BE2C (cell line): ENCODE measurements around the gene BBS10. TPM values are rescaled to one million over a fixed set of nuclear protein-coding genes. Genes with fewer than 3 reads are reported as not detected.
"Not testable (repeated sequence)": the region's sequence is repeated elsewhere in the genome, so short reads cannot be mapped to it uniquely, and the experiment has no call there.

Experiments
- DNase-seq: peaks from one replicate; pipeline ENCODE4 v3.0.0-alpha.2; 2020
- H3K27me3 ChIP-seq: fragments of 250-450 bp; sonication (Bioruptor Pico); 2 replicates; pipeline ENCODE4 v1.5.1; 2020; ENCODE audit warnings: mild to moderate bottlenecking
- H3K36me3 ChIP-seq: fragments of 250-450 bp; sonication (Bioruptor Pico); 2 replicates; pipeline ENCODE4 v1.5.1; 2020; ENCODE audit warnings: mild to moderate bottlenecking
- H3K4me1 ChIP-seq: fragments of 250-450 bp; sonication (Bioruptor Pico); 2 replicates; pipeline ENCODE4 v1.5.1; 2020
- H3K4me3 ChIP-seq: 2 replicates; pipeline ENCODE4 v1.5.1; 2011; ENCODE audit warnings: low read depth, low read length
- H3K9me3 ChIP-seq: fragments of 250-450 bp; sonication (Bioruptor Pico); 2 replicates; pipeline ENCODE4 v1.5.1; 2020
- polyA plus RNA-seq: library from polyadenylated mRNA; unstranded; fragments of >200 nt; gene quantifications from one replicate; pipeline ENCODE4 v1.2.1, GENCODE V29; 2012; ENCODE audit warnings: low read depth, missing spikeins; ENCODE audit not compliant: insufficient read length, insufficient read depth
- TF ChIP-seq, protein P1 (sequence below): IDR thresholded peaks from 2 replicates; pipeline ENCODE4 v1.5.1; 2012; ENCODE audit warnings: mild to moderate bottlenecking, low read depth, low read length

The BBS10 gene
- 13.2 TPM for polyA plus RNA-seq

DNA sequence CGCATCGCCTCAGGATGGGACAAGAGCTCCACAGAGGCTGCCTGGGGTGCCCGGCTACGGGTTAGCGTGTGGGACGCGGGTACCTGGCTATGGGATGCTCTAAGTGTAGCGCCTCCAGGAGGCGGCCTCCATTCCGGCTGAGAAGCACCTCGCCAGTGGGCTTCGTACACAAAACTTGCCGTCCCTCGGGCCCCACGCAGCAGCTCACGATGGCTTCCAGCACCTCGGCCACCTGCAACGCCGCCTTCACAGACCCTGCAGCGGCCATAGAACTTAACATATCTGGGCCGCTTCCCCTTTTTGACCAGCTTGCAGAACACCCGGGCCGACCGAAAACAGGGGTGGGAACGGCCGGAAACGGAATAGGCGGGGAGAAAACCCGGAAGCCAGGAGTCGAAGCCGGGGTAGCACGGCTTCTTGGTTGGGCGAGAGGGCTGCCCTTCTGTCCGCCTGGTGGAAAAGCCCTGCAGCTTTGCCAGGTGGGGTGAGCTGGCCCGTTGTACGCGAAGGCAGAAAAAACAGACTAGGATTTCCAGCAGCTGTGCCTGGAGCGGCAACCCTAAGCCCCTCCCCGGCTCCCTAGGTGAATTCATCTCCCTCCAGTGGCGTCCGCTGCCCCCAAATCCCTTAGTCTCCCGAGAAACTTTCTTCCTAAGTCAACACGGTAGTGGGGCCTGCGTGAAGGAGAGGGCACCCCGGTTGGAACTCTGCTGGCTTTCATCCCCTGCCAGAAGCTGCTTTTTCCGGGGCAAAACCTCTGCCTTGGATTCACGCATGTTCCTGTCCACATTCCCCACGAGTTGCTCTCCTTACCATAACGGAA, at the start of gene BBS10:
Gene BBS10 (minus strand): TSS at position 337 of the 823 bp plus-strand sequence. CDS start 57 bp downstream, at position 280.
- Histone ChIP-seq H3K9me3 (no peaks in the 10 kb centered on the region), H3K36me3 (no peaks in the 10 kb centered on the region), H3K4me1 (no peaks in the 10 kb centered on the region), H3K27me3 (no peaks in the 10 kb centered on the region), H3K4me3 (peak within 1 kb of the TSS; percentile 85)
- TF ChIP-seq, protein P1, sequence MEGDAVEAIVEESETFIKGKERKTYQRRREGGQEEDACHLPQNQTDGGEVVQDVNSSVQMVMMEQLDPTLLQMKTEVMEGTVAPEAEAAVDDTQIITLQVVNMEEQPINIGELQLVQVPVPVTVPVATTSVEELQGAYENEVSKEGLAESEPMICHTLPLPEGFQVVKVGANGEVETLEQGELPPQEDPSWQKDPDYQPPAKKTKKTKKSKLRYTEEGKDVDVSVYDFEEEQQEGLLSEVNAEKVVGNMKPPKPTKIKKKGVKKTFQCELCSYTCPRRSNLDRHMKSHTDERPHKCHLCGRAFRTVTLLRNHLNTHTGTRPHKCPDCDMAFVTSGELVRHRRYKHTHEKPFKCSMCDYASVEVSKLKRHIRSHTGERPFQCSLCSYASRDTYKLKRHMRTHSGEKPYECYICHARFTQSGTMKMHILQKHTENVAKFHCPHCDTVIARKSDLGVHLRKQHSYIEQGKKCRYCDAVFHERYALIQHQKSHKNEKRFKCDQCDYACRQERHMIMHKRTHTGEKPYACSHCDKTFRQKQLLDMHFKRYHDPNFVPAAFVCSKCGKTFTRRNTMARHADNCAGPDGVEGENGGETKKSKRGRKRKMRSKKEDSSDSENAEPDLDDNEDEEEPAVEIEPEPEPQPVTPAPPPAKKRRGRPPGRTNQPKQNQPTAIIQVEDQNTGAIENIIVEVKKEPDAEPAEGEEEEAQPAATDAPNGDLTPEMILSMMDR: peak; percentile 49
- peak; percentile 93 for DNase-seq

DNA sequence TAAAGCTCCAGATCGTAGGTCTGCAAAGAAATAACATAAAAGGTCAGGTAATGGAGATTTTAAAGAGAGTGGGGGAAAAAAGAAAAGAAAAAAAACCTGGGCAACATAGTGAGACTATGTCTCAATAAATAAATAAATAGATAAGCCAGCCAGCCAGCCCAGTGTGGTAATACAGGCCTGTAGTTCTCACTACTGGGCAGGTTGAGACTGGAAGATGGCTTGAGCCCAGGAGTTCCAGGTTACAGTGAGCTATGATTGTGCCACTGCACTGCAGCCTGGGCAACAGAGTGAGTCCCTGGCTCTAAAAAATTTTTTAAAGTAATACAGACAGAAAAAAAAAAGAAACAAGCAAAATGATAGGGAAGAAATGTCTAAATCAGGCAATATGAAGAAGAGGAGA, 43.2 kb upstream of the BBS10 start:
- Histone ChIP-seq H3K27me3 (no peaks in the 10 kb centered on the region), H3K36me3 (no peaks in the 10 kb centered on the region; the same call in 1 of the 2 replicates), H3K4me3 (no peak overlapping the region), H3K4me1 (no peaks in the 10 kb centered on the region), H3K9me3 (no peaks in the 10 kb centered on the region)
- TF ChIP-seq, protein P1: no peak
- no peak for DNase-seq

DNA sequence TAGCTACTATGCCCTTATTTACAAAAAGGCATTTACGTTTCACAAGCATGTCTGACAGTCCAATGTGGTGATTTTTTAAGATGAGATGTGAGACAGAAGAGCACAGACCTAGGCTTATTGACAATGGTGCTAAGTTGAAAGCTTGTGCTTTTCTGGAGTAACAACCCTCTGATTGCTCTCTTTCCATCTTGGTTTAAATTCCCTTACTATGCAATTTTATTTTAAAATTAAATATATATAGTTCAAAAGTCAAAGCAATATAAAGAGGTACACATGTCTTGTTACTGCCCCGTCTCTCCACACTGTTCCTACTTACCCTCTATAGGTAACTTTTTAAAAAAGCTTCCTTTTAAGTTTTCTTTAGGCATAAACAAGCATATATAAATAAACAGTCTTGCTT, 39.4 kb upstream of the BBS10 start:
- H3K36me3 ChIP-seq: peaks cover 3% of the 10 kb centered on the region
- no peaks in the 10 kb centered on the region for H3K9me3 ChIP-seq
- H3K4me1 ChIP-seq: no peaks in the 10 kb centered on the region
- TF ChIP-seq, protein P1: no peak
- no peaks in the 10 kb centered on the region for H3K27me3 ChIP-seq
- DNase-seq: no peak
- H3K4me3 ChIP-seq: no peak overlapping the region

DNA sequence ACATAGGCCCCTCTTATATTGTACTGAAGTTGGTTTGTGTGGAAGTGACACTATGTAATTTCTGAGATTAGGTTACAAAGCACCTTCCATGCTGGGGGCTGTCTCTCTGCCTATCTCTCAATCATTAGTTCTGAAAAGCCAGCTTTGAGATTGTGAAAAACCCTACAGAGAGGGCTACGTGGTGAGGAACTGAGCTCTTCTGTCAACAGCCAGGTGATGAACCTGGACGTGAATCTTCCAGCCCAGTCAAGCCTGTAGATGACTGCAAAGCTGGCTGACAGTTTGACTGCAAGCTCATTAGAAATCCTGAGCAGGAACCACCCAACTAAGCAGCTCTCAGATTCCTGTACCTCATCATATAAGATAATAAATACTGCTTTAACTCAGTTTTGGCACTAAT, 36.3 kb upstream of the BBS10 start:
- no peaks in the 10 kb centered on the region for H3K27me3 ChIP-seq
- DNase-seq: no peak
- no peaks in the 10 kb centered on the region for H3K4me1 ChIP-seq
- peaks cover 3% of the 10 kb centered on the region; the same call in 1 of the 2 replicates for H3K36me3 ChIP-seq
- H3K9me3 ChIP-seq: no peaks in the 10 kb centered on the region
- H3K4me3 ChIP-seq: no peak overlapping the region
- TF ChIP-seq, protein P1: no peak

DNA sequence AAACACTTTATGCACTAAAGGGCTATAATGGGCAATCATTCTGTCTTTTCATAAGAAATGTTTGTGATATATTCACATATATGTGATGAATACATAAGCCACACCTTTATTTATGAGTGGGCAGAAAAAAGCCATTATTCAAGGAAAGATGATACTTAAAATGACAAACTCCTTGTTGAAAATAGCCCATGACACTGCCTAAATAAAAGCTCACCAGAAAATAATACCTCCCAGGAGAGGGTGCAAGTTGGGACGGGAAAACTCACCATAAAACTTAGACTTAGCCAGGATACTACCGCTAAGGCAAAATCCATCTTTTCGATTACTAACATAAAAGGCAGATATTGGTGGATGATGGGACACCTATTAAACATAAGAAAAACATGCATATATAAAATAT, 35.8 kb upstream of the BBS10 start:
- Histone ChIP-seq H3K4me3 (no peak overlapping the region), H3K9me3 (no peaks in the 10 kb centered on the region), H3K36me3 (peaks cover 3% of the 10 kb centered on the region; the same call in 1 of the 2 replicates), H3K27me3 (no peaks in the 10 kb centered on the region), H3K4me1 (no peaks in the 10 kb centered on the region)
- DNase-seq: no peak
- TF ChIP-seq, protein P1: no peak

DNA sequence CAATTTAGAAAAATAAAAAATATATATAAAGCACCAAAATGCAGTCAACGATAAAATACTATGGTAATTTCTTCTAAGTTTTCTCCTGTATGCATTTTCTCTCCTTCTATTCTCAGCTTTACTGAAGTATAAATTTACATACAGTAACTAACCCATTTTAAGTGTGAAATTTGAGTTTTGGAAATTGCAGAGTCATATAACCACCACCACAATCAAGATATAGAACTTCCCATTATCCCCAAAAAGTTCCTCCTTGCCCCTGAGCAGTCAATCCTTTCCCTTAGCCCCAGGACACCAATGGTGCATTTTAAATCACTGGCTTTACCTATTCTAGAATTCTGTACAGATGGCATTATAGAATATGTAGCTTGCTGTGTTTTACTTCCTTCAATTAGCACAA, 31.0 kb upstream of the BBS10 start:
- Histone ChIP-seq H3K36me3 (peaks cover 10% of the 10 kb centered on the region), H3K4me1 (no peaks in the 10 kb centered on the region)

DNA sequence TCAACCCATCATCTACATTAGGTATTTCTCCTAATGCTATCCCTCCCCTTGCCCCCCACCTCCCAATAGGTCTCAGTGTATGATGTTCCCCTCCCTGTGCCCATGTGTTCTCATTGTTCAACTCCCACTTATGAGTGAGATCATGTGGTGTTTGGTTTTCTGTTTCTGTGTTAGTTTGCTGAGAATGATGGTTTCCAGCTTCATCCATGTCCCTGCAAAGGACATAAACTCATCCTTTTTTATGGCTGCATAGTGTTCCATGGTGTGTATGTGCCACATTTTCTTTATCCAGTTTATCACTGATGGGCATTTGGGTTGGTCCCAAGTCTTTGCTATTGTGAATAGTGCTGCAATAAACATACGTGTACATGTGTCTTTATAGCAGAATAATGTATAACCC, 28.7 kb upstream of the BBS10 start:
- H3K36me3 ChIP-seq, H3K4me1 ChIP-seq, H3K4me3 ChIP-seq, DNase-seq, H3K27me3 ChIP-seq, H3K9me3 ChIP-seq: not testable (repeated sequence)

More for the DNA sequence above, 31.0 kb upstream of the BBS10 start:
- Histone ChIP-seq H3K4me3 (no peak overlapping the region), H3K27me3 (no peaks in the 10 kb centered on the region), H3K9me3 (no peaks in the 10 kb centered on the region)
- TF ChIP-seq, protein P1: no peak
- no peak for DNase-seq
